AG04449 (cell line): Measurements from ENCODE around the gene HAUS2.

Source experiments
- CTCF ChIA-PET: fragments of 350-600 bp; formaldehyde crosslinking; extraction: SDS; loops from one replicate; lab custom pipeline; 2021; ENCODE audit warnings: antibody characterized with exemption; lab: Yijun Ruan, JAX
- POLR2A ChIA-PET: fragments of 400-600, 350-600 bp; formaldehyde crosslinking; extraction: SDS; loops from one replicate; lab custom pipeline; 2020; ENCODE audit warnings: antibody characterized with exemption, inconsistent platforms; lab: Yijun Ruan, JAX
- DNase-seq: peaks from one replicate; pipeline ENCODE4 v3.0.0-alpha.2; 2010; ENCODE audit warnings: low read depth, low spot score
- H3K4me3 ChIP-seq: 2 replicates; pipeline ENCODE4 v1.5.1; 2011; ENCODE audit warnings: low read depth, mild to moderate bottlenecking, control low read depth, low read length
- TF ChIP-seq, protein P1 (sequence below): IDR thresholded peaks from one replicate; pipeline ENCODE4 v1.5.1; 2011; ENCODE audit warnings: mild to moderate bottlenecking, moderate library complexity, low read length, control low read depth, inconsistent platforms; ENCODE audit not compliant: insufficient read depth; ENCODE audit errors: missing control alignments

Gene HAUS2

DNA sequence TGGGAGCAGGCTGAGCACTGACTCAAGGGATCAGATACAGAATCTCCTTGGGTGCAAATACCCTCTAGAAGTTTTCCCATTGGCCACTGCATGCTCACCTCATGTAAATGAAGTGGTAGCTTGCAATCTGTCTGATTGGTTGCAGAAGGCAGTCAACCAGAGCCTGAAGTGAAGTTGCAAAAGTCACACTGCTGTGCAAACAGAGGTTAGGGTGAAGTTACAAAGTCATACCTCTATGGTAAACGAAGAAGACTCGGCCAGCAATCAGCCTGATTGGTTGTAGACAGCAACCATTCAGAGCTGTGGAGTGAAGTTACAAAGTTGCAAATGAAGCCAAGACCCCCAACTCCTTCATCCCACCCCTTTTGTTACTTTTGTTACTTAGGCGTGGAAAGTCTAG, 53.9 kb downstream of the HAUS2 start:
- CTCF ChIA-PET, result no interaction called here
- TF ChIP-seq, protein P1, sequence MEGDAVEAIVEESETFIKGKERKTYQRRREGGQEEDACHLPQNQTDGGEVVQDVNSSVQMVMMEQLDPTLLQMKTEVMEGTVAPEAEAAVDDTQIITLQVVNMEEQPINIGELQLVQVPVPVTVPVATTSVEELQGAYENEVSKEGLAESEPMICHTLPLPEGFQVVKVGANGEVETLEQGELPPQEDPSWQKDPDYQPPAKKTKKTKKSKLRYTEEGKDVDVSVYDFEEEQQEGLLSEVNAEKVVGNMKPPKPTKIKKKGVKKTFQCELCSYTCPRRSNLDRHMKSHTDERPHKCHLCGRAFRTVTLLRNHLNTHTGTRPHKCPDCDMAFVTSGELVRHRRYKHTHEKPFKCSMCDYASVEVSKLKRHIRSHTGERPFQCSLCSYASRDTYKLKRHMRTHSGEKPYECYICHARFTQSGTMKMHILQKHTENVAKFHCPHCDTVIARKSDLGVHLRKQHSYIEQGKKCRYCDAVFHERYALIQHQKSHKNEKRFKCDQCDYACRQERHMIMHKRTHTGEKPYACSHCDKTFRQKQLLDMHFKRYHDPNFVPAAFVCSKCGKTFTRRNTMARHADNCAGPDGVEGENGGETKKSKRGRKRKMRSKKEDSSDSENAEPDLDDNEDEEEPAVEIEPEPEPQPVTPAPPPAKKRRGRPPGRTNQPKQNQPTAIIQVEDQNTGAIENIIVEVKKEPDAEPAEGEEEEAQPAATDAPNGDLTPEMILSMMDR, result no peak
- POLR2A ChIA-PET, result no interaction called here
- DNase-seq, result no peak
- no peak overlapping the region for H3K4me3 ChIP-seq

DNA sequence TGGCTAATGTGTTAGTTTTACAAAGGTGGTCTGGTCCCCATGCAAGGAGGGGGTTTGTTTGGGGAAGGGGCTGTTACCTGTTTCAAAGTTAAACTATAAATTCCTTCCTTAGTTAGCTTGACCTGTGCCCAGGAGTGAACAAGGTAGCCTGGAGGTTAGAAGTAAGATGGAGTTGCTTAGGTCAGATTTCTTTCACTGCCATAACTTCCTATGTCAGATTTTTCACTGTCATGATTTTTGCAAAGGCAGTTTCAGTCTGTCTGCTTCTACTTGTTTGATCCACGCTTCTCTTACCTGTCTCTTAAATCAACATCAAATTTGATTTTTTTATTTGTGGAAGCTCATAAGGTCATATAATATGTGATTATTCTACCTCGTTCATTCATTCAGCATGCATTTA, 55.3 kb downstream of the HAUS2 start:
- DNase-seq, result no peak
- POLR2A ChIA-PET, result no interaction called here

DNA sequence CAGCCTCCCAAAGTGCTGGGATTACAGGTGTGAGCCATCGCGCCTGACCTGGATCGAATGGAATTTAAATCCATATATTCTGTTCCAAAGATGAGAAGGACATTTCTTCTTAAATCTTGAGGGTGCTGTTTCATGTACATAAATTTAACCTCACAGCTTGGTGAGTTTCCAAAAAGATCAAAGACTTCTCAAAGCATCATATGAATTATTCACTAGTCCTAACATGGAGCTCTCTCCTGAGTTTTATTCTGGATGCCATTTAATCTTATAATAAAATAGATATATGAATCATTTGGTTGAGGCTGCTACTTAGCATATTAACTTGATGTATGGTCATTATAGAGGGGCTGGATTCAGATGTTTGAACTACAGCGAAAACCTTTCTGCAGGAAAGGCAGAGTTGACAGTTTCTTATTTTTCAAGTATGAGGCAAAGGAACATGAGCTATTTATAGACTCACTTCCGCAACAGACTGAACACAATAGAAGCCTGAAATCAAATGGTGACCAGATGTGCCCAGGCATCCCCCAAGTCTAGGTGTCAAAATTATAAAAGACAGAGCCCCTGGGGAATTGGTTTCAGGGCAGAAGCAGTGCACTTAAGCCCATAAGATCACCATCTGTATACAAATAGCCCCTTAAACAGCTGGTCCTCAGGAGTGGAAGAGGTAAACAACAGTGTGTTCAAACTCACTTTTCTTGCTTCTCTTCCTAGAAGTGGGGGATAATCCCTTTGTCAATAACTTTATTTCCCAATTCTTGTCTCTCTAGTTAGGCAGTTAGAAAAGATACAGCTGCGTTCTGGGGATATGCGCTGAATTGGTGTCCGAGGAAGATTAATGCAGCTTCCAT, 56.5 kb downstream of the HAUS2 start:
- H3K4me3 ChIP-seq, result no peak overlapping the region

More for the DNA sequence above, 55.3 kb downstream of the HAUS2 start:
- H3K4me3 ChIP-seq, result no peak overlapping the region
- CTCF ChIA-PET, result no interaction called here
- TF ChIP-seq, protein P1, result no peak

DNA sequence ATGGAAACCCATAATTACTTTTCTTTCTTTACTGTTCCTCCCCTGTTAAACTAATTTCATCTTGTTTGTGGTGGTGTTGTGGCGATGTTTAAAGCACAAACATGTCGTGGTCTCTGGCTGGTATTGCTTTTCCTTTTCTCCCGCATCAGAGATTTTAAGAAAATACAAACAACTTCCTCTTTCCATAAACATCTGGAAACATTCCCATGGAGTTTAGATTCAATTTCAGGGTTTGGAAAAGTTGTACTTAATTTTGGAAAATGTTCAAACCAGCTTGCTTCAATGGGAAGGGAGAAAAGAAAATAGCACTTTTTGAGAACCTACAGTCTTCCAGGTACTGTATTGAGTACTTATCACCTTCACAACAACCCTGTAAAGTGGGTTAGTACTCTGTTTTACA, 57.2 kb downstream of the HAUS2 start:
- CTCF ChIA-PET, result interaction anchor here (1.0 kb wide), 1 partner anchor 16 kb away, joined by 3 read pairs; no protein-coding TSS in a partner anchor
- no peak for DNase-seq
- TF ChIP-seq, protein P1, result no peak
- no peak overlapping the region for H3K4me3 ChIP-seq
- POLR2A ChIA-PET, result no interaction called here

More for the DNA sequence above, 56.5 kb downstream of the HAUS2 start:
- DNase-seq, result no peak
- ChIA-PET CTCF (interaction anchor here (1.0 kb wide), 1 partner anchor 17 kb away, joined by 3 read pairs; no protein-coding TSS in a partner anchor), POLR2A (no interaction called here)
- TF ChIP-seq, protein P1, result no peak

DNA sequence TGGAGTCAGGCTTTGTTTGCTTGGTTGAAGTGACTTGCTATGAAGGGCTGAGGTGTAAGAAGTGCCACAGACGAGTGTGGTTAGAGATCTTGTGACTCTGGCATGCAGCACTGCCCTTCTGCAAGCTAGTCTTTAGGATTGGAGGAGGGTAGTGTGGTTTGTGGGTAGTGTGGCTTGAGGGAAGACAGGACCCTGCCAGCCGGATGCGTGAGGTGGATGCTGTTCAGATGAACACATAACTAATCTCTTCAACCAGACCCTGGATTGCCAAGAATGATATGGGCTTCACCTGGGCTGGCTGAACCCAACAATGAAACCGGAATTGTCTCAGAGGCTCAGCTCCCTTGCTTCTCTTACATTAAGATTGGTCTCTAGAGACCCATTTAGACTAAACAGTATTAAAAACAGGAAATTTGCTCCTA, 59.5 kb downstream of the HAUS2 start:
- TF ChIP-seq, protein P1, result no peak
- H3K4me3 ChIP-seq, result no peak overlapping the region
- ChIA-PET POLR2A (no interaction called here), CTCF (interaction anchor here (1.1 to 1.4 kb wide), 2 partner anchors 16 to 41 kb away, joined by 4 read pairs; no protein-coding TSS in a partner anchor)
- DNase-seq, result no peak

DNA sequence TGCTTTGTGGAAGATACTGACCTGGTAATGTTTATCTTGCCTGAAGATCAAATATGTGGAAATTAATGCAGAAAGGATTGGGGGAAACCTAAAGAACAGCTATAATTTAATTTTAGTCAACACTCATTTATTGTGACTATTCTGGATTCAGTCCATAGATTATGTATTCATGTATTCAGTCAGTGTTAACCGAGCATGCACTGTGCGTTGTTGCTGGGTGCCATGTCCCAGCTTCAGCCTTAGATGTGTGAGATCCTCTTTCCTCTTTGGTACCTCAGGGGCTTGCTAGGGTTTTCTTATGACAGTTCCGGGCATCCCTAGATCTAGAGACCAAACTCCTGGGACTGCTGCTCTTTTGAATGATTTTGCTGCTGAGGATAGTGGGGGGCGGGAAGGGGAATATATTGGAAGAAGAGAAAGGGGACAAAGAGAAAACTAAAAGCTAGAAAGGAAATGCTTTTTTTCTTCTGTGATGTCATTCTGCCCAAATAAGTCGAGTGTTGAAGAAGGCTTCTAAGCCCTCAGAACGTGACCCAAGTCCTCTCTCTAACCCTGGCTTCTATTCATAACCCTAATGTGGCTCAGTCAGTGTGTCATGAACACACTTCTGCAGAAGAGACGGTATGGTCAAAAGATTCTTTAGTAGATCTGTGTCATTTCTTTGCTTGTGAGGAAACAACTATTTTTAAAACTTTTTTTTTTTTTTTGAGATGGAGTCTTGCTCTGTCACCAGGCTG, 60.3 kb downstream of the HAUS2 start:
- ChIA-PET POLR2A (no interaction called here), CTCF (interaction anchor here (1.1 to 1.4 kb wide), 2 partner anchors 15 to 41 kb away, joined by 4 read pairs; no protein-coding TSS in a partner anchor)
- TF ChIP-seq, protein P1, result no peak

More for the DNA sequence above, 60.3 kb downstream of the HAUS2 start:
- no peak for DNase-seq
- H3K4me3 ChIP-seq, result no peak overlapping the region
